Gastroesophageal sphincter (tissue), 4 donors: Measurements from ENCODE around the gene FGF14. TPM values are rescaled to one million over a fixed set of nuclear protein-coding genes. Genes with fewer than 3 reads are reported as not detected.

Experiments
- ATAC-seq: fragments of 150-250 bp; one replicate; pipeline ENCODE4 v1.9.1; 2016; ENCODE audit warnings: mild to moderate bottlenecking, moderate library complexity
- H3K27ac ChIP-seq, 4 donors: fragments of 200-600 bp; sonication (generic) in 3 of 4; 1 replicate in 3 of 4; 2 replicates in 1 of 4; pipeline ENCODE4 v1.5.1; 2016 to 2019
- H3K27me3 ChIP-seq: fragments of 200-600 bp; sonication (generic); one replicate; pipeline ENCODE4 v1.5.1; 2019
- H3K36me3 ChIP-seq, 2 donors: fragments of 200-600 bp; sonication (generic); one replicate each; pipeline ENCODE4 v1.5.1; 2019; ENCODE audit warnings: control low read depth in 1 of 2
- H3K4me1 ChIP-seq, 3 donors: fragments of 200-600 bp; sonication (generic); 1 replicate in 2 of 3; 2 replicates in 1 of 3; pipeline ENCODE4 v1.5.1; 2016 to 2019; ENCODE audit warnings: control low read depth in 2 of 3
- H3K4me3 ChIP-seq, 2 donors: fragments of 200-600 bp; sonication (generic); one replicate each; pipeline ENCODE4 v1.5.1; 2019; ENCODE audit warnings: mild to moderate bottlenecking in 1 of 2, moderate library complexity in 1 of 2
- H3K9me3 ChIP-seq, 3 donors: fragments of 200-600 bp; sonication (generic); one replicate each; pipeline ENCODE4 v1.5.1; 2017 to 2019; ENCODE audit warnings: control low read depth in 2 of 3
- EP300 ChIP-seq: sonication (generic); formaldehyde crosslinking; IDR thresholded peaks from one replicate; pipeline ENCODE4 v1.6.1; 2017; ENCODE audit warnings: antibody characterized with exemption, mild to moderate bottlenecking
- POLR2A ChIP-seq, 2 donors: fragments of 450-650 bp; IDR thresholded peaks; one replicate each; pipeline ENCODE4 v1.6.1; 2017; ENCODE audit warnings: antibody characterized with exemption in 2 of 2, mild to moderate bottlenecking in 2 of 2, moderate library complexity in 1 of 2
- POLR2AphosphoS5 ChIP-seq: sonication (generic); formaldehyde crosslinking; IDR thresholded peaks from one replicate; pipeline ENCODE4 v1.6.1; 2017; ENCODE audit warnings: antibody characterized with exemption
- WGBS, 2 donors: methylation state at CpG; one replicate each; pipeline ENCODE4 v1.1.5; 2018; ENCODE audit warnings: low coverage in 1 of 2; 5-methylcytosine and 5-hydroxymethylcytosine counted together
- total RNA-seq, 4 donors: library from RNA; depleted of rRNA; stranded (reverse); fragments of >200 nt; gene quantifications; one replicate each; pipeline ENCODE4 v1.1.0, GENCODE V29; 2016
- TF ChIP-seq, protein P1 (sequence below), 4 experiments: fragments of 200-600 bp in 2 of 4; fragments of 450-650 bp in 2 of 4; sonication (generic) in 1 of 4; IDR thresholded peaks; one replicate each; pipeline ENCODE4 v1.5.1; 2017 to 2019; ENCODE audit warnings: antibody characterized with exemption in 4 of 4, mild to moderate bottlenecking in 2 of 4, moderate library complexity in 2 of 4

FGF14 gene
- total RNA-seq, 4 donors from 2014 or later: 0.31 to 2.0 (median 0.95) TPM

DNA sequence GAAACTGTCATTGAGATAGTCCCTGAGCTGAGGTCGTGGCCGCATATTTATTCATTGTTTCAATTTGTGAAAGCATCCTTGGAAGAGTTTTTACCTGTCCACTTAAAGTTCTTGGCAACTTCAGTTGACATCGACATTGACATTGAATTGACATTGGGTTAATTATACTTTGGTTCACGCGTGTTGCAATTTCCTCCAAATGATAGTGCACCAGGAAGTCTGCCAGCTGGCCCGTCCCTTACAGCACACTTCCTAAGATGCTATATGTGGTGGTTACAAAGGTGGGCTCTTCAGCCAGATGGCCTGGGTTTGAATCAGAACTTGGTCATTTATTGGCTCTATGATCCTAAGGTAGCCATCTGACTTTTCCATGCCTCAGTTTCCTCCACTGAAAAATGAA, 176.0 kb downstream of the FGF14 start:
- WGBS, 2 donors: 75 to 79% methylated on average over 3 to 5 of the region's 6 CpGs
- Histone ChIP-seq H3K36me3 (no peaks in the 10 kb centered on the region), H3K4me1 (no peaks in the 10 kb centered on the region), H3K4me3 (no peak overlapping the region), H3K27me3 (no peaks in the 10 kb centered on the region), H3K27ac (no peak overlapping the region), H3K9me3 (no peaks in the 10 kb centered on the region)
- ATAC-seq: no peak
- TF ChIP-seq POLR2AphosphoS5 (no peak), EP300 (no peak), POLR2A (IDR thresholded peaks at IDR 0.05) (no peak)
- TF ChIP-seq, protein P1, sequence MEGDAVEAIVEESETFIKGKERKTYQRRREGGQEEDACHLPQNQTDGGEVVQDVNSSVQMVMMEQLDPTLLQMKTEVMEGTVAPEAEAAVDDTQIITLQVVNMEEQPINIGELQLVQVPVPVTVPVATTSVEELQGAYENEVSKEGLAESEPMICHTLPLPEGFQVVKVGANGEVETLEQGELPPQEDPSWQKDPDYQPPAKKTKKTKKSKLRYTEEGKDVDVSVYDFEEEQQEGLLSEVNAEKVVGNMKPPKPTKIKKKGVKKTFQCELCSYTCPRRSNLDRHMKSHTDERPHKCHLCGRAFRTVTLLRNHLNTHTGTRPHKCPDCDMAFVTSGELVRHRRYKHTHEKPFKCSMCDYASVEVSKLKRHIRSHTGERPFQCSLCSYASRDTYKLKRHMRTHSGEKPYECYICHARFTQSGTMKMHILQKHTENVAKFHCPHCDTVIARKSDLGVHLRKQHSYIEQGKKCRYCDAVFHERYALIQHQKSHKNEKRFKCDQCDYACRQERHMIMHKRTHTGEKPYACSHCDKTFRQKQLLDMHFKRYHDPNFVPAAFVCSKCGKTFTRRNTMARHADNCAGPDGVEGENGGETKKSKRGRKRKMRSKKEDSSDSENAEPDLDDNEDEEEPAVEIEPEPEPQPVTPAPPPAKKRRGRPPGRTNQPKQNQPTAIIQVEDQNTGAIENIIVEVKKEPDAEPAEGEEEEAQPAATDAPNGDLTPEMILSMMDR (IDR thresholded peaks at IDR 0.05): no peak

DNA sequence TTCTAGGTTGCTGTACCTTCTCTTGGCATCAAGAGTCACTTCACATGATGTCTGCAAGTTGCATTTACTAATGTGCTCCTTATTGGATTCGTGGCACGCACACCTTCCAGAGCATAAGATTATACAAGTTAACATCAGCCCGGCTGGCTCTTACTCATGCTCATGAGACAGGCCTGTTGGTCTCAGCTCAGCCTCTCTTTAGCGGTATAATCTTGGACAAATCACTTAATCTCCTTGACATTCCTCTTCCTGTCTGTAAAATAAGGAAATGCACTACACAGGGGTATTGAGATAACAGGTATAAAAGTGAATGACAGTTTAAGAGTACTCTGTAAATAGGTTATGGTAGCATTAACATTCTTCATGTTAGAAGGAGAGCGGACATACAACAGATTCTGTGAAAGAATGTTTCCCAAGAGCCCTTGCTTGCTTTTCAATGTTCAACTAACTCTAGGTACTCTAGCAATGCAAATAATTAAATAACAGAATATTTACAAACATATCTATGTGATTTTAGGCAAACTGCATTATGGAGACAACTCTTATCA, 181.1 kb downstream of the FGF14 start:
- no peaks in the 10 kb centered on the region for H3K4me1 ChIP-seq
- 37 to 44% methylated on average over 5 of the region's 5 CpGs for WGBS, 2 donors
- H3K27me3 ChIP-seq: no peaks in the 10 kb centered on the region
- H3K9me3 ChIP-seq: no peaks in the 10 kb centered on the region
- TF ChIP-seq EP300: no peak
- TF ChIP-seq POLR2A (IDR thresholded peaks at IDR 0.05): no peak
- TF ChIP-seq POLR2AphosphoS5: no peak
- TF ChIP-seq, protein P1 (IDR thresholded peaks at IDR 0.05): no peak
- no peaks in the 10 kb centered on the region for H3K36me3 ChIP-seq
- ATAC-seq: no peak
- H3K4me3 ChIP-seq: no peak overlapping the region
- no peak overlapping the region for H3K27ac ChIP-seq

DNA sequence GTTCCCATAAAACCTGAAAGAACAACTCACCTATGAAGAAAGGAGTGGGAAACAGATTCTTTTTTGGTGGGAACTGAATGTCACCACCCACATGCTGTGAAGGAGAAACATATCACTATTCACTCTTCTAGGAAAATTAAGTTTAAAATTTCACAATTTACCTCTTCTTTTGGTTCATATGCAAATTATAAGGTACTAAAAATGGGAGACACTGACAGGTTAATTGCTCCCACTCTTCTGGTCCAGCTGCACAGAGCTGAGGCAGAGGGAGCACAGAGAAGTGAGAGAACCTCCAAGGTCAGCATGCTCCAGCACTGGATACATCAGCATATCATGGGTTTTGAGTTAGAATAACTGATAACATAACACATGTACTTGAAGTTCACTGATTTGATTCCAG, 186.9 kb downstream of the FGF14 start:
- Histone ChIP-seq H3K27ac (no peak overlapping the region), H3K27me3 (no peaks in the 10 kb centered on the region), H3K9me3 (no peaks in the 10 kb centered on the region), H3K36me3 (no peaks in the 10 kb centered on the region), H3K4me3 (no peak overlapping the region), H3K4me1 (peaks cover 0 to 4% (median 0%) of the 10 kb centered on the region in 3 donors)
- no peak for ATAC-seq
- TF ChIP-seq EP300 (no peak), POLR2AphosphoS5 (no peak), POLR2A (IDR thresholded peaks at IDR 0.05) (no peak)
- TF ChIP-seq, protein P1 (IDR thresholded peaks at IDR 0.05): no peak

DNA sequence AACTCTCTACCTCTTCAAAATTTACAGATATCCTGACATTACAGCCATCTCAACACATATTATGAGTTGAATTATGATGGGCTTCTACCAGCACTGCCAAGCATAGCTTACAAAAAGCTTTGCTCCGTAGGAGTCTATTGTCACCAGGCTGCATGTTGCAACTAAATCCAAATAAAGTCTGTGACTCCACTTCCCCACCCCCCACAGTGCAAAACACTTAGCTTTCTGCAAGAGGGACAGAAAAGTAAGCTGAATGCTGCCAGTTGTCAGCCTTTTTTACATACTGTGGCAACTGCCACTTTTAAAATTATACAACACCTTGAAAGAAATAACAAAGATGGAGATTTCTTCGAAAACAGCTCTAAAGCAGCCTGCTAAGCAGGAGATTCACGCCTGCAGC, 189.1 kb downstream of the FGF14 start:
- no peaks in the 10 kb centered on the region for H3K27me3 ChIP-seq
- no peak for ATAC-seq
- WGBS, 2 donors: 47 to 66% methylated on average over 3 of the region's 3 CpGs

DNA sequence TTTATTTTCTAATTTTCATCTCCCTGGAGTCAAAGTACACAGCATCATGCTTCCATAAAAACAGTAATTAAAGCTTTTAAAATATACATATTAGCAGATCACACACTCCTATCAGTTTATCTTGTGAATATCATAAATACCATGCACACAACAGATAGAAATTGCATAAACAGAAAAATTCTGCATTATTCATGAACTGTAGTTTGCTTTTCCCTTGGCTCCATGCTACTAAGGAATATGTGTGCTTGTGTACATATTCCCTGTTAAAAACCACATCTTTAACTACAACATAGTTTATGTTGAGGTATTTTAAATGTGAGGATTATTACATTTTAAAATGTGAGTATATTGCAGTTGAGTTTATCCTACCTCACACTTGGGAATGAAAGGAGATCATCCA, 193.5 kb downstream of the FGF14 start:
- Histone ChIP-seq H3K4me3 (no peak overlapping the region), H3K27ac (no peak overlapping the region), H3K4me1 (peaks cover 0 to 4% (median 0%) of the 10 kb centered on the region in 3 donors), H3K36me3 (no peaks in the 10 kb centered on the region), H3K9me3 (no peaks in the 10 kb centered on the region), H3K27me3 (no peaks in the 10 kb centered on the region)
- no peak for ATAC-seq
- TF ChIP-seq POLR2AphosphoS5 (no peak), POLR2A (IDR thresholded peaks at IDR 0.05) (no peak), EP300 (no peak)
- TF ChIP-seq, protein P1 (IDR thresholded peaks at IDR 0.05): no peak

More for the DNA sequence above, 189.1 kb downstream of the FGF14 start:
- peaks cover 0 to 4% (median 0%) of the 10 kb centered on the region in 3 donors for H3K4me1 ChIP-seq
- H3K4me3 ChIP-seq: no peak overlapping the region
- no peaks in the 10 kb centered on the region for H3K36me3 ChIP-seq
- no peak overlapping the region for H3K27ac ChIP-seq
- no peaks in the 10 kb centered on the region for H3K9me3 ChIP-seq
- TF ChIP-seq, protein P1 (IDR thresholded peaks at IDR 0.05): no peak
- no peak for TF ChIP-seq EP300
- no peak for TF ChIP-seq POLR2A (IDR thresholded peaks at IDR 0.05)
- TF ChIP-seq POLR2AphosphoS5: no peak
